Fibroblast of villous mesenchyme (primary cell): ENCODE measurements around the gene SSBP3. TPM values are rescaled to one million over a fixed set of nuclear protein-coding genes. Genes with fewer than 3 reads are reported as not detected.

Experiments
- DNase-seq: peaks from one replicate; pipeline ENCODE4 v3.0.0-alpha.2; 2010; ENCODE audit warnings: low read depth
- H3K4me3 ChIP-seq: 2 replicates; pipeline ENCODE4 v1.5.1; 2011; ENCODE audit warnings: low read depth, mild to moderate bottlenecking, low read length
- total RNA-seq: library from RNA; depleted of rRNA; stranded (reverse); fragments of >200 nt; gene quantifications from 2 replicates; pipeline ENCODE4 v1.2.3, GENCODE V29; 2012
- TF ChIP-seq, protein P1 (sequence below): IDR thresholded peaks from 2 replicates; pipeline ENCODE4 v1.5.1; 2012; ENCODE audit warnings: low read depth, mild to moderate bottlenecking, low read length; ENCODE audit not compliant: insufficient read depth

The SSBP3 gene
- total RNA-seq, 1 donor: 15.1 TPM

DNA sequence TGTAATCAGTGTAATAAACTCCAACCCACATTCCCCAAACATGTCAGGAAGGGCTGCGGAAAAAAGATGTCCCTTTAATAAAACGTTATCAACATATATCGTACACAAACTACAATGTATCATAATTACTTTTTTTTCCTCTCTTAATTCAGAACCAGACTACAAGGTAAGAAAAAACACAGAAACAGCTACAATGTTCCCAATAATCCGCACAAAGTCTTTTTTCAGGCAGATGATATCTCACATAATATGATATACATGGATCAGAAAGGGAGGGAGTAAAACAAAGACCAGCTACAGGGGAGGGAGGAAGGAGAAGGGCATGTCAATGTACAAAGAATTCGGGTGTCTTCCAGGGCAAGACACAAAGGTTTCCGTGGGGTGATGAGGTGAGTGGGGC, 180.8 kb downstream of the SSBP3 start:
- DNase-seq: no peak
- TF ChIP-seq, protein P1, sequence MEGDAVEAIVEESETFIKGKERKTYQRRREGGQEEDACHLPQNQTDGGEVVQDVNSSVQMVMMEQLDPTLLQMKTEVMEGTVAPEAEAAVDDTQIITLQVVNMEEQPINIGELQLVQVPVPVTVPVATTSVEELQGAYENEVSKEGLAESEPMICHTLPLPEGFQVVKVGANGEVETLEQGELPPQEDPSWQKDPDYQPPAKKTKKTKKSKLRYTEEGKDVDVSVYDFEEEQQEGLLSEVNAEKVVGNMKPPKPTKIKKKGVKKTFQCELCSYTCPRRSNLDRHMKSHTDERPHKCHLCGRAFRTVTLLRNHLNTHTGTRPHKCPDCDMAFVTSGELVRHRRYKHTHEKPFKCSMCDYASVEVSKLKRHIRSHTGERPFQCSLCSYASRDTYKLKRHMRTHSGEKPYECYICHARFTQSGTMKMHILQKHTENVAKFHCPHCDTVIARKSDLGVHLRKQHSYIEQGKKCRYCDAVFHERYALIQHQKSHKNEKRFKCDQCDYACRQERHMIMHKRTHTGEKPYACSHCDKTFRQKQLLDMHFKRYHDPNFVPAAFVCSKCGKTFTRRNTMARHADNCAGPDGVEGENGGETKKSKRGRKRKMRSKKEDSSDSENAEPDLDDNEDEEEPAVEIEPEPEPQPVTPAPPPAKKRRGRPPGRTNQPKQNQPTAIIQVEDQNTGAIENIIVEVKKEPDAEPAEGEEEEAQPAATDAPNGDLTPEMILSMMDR: no peak
- H3K4me3 ChIP-seq: no peak overlapping the region

- H3K4me3 ChIP-seq: no peak overlapping the region
- TF ChIP-seq, protein P1: no peak
- no peak for DNase-seq
These were observed 182.0 kb downstream of the SSBP3 start for GRCh38 chr1:54224233-54224632.

DNA sequence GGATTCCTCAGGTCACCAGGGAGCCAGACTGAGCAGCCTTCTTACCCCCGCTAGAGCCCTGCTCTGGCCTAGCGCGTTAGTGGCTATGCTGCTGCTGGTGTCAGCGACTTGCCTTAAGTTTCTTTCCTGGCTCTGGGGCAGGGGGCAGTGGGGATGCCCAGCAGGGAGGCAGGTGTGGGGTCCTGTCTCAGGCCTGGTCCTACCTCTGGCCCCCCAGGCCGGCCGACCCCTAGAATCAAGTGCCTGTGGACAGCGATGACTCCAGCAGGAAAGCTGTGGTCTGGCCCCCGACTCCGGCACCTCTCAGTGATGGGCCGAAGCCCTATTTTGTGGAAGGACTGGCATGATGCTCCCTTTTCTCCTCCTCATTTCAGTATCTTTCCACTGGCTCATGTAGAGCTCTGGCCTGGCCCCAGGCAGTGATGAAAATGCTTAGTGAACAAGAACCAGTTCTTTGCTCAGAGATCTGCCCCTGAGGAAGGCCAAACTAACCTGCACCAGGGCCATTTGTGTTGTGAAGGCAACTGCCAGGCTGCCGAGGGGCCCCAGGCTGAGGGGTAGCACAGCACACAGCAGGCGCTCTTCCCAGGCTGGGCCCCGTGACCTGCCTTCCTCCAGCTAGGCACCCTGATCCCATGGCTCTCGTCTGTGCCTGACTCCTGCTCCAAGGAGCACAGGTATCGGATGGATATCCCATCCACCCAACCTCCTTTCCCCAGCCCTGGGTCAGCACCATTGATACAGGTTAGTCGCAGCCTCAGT, 182.6 kb downstream of the SSBP3 start:
- DNase-seq: no peak
- TF ChIP-seq, protein P1: no peak
- H3K4me3 ChIP-seq: no peak overlapping the region

GRCh38 chr1:54222711-54223110, 183.5 kb downstream of the SSBP3 start:
- H3K4me3 ChIP-seq: no peak overlapping the region
- TF ChIP-seq, protein P1: no peak
- DNase-seq: no peak

DNA sequence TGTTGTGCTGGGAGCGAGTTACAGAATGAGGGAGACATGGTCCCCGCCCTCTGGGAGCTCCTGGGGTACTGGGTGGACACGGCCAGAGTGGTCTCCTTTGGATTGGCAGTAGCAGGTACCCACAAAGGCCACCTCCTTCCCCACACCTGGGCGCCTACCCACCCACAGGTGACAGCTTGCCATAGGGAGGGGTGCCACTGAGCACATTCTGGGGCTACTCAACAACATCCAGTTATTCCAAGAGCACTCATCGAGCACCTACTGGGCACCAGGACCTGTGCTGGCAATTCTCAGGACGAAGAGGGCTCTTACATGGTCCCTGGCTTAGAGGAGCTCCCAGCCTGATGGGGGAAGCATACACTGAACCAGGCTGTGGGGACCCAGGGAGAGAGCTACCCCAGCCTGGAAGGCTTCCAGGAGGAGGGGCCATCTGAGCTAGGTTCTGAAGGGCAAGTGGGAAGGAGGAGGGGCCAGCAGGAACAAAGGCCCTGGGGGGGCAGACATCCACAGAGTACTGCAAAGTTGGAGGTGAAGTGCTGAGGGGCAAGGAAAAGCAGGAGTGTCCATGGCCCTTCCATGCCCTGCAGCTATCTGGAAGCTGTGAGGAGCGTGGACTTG, 184.2 kb downstream of the SSBP3 start:
- TF ChIP-seq, protein P1: no peak
- no peak overlapping the region for H3K4me3 ChIP-seq
- DNase-seq: no peak

- DNase-seq: no peak
- no peak overlapping the region for H3K4me3 ChIP-seq
- TF ChIP-seq, protein P1: no peak
These were observed 184.9 kb downstream of the SSBP3 start for GRCh38 chr1:54221113-54221834.
